Esophagus squamous epithelium (tissue), 5 donors: ENCODE data around the gene AVL9. TPM values are rescaled to one million over a fixed set of nuclear protein-coding genes. Genes with fewer than 3 reads are reported as not detected.
"Not testable (repeated sequence)": the region's sequence is repeated elsewhere in the genome, so short reads cannot be mapped to it uniquely, and the experiment has no call there.

ENCODE experiments used
- DNase-seq: peaks from one replicate; lab custom pipeline; 2025; lab: John Stamatoyannopoulos, UW
- H3K27ac ChIP-seq, 4 donors: fragments of 200-600 bp; sonication (generic); one replicate each; pipeline ENCODE4 v1.5.1; 2016 to 2019; ENCODE audit warnings: mild to moderate bottlenecking in 1 of 4
- H3K27me3 ChIP-seq, 4 donors: fragments of 200-600 bp; sonication (generic); 1 replicate in 3 of 4; 2 replicates in 1 of 4; pipeline versions ENCODE4 v1.5.1 to v1.6.0; 2017 to 2021; ENCODE audit warnings: antibody characterized with exemption in 1 of 4
- H3K36me3 ChIP-seq, 3 donors: fragments of 200-600 bp; sonication (generic); one replicate each; pipeline ENCODE4 v1.5.1; 2016 to 2019
- H3K4me1 ChIP-seq, 3 donors: fragments of 200-600 bp; sonication (generic); one replicate each; pipeline ENCODE4 v1.5.1; 2017 to 2019
- H3K4me3 ChIP-seq, 4 donors: fragments of 200-600 bp; sonication (generic); 1 replicate in 3 of 4; 2 replicates in 1 of 4; pipeline ENCODE4 v1.5.1; 2016 to 2019; ENCODE audit warnings: mild to moderate bottlenecking in 2 of 4, moderate library complexity in 1 of 4
- H3K9me3 ChIP-seq, 3 donors: fragments of 200-600 bp; sonication (generic); one replicate each; pipeline ENCODE4 v1.5.1; 2016 to 2019
- POLR2A ChIP-seq, 4 donors: fragments of 450-650 bp; IDR thresholded peaks; one replicate each; pipeline ENCODE4 v1.6.1; 2017; ENCODE audit warnings: antibody characterized with exemption in 4 of 4, mild to moderate bottlenecking in 4 of 4, moderate library complexity in 3 of 4
- WGBS, 2 donors: methylation state at CpG; one replicate each; pipeline ENCODE4 v1.1.5; 2018; 5-methylcytosine and 5-hydroxymethylcytosine counted together
- intact Hi-C: fragments of 100-400 bp; cut with DNase I; formaldehyde crosslinking; loops from one replicate; pipeline ENCODE4 v1.15.0; 2022
- total RNA-seq, 4 donors: library from RNA; depleted of rRNA; stranded (reverse); fragments of >200 nt; gene quantifications; one replicate each; pipeline ENCODE4 v1.1.0, GENCODE V29; 2016
- TF ChIP-seq, protein P1 (sequence below), 6 experiments: fragments of 450-650 bp in 4 of 6; fragments of 200-600 bp in 2 of 6; sonication (generic) in 2 of 6; IDR thresholded peaks; one replicate each; pipeline ENCODE4 v1.5.1; 2016 to 2019; ENCODE audit warnings: antibody characterized with exemption in 6 of 6, mild to moderate bottlenecking in 4 of 6, moderate library complexity in 4 of 6
- donor health status: DM: yes; HTN: yes; CAD: no.

AVL9 gene
- total RNA-seq, 4 donors from 2014 or later, result 15.7 to 26.1 (median 21.6) TPM

DNA sequence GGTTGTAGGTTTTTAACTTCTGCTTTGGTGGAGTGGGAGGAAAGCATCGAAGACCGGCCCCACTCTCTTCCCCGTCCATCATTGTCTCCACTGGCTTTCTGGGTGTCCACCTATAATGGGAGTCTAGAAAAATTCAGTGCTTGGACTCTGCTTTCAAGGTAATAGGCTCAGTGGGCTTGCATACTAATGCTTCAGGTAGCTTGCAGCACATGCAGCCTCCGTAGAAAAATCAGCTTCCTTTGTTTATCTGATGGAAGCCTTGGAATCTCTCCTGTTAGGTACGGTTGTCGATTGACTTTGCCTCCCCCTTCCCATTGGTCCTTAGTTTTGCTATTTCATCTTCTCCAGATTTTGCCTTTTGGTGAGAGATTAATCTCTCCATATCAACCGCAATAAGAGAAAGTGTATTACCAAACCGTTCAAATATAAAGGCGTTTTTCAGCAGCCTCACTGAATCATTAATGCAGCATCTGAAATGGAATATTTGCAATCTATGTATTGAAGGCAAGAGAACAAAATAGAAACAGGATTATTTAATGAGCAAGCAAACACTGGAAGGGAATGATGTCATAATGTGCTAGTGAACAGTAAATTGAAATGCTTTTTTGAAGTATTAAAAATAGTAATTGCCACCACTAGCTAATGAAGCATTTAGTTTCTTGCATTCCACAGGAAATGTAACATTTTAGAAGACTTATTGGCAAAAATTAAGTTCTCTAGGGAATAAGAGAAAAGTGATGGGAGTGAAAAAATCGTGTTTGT lies 944 bp downstream of the AVL9 start:
- no peak for TF ChIP-seq POLR2A (IDR thresholded peaks at IDR 0.05)
- TF ChIP-seq, protein P1, sequence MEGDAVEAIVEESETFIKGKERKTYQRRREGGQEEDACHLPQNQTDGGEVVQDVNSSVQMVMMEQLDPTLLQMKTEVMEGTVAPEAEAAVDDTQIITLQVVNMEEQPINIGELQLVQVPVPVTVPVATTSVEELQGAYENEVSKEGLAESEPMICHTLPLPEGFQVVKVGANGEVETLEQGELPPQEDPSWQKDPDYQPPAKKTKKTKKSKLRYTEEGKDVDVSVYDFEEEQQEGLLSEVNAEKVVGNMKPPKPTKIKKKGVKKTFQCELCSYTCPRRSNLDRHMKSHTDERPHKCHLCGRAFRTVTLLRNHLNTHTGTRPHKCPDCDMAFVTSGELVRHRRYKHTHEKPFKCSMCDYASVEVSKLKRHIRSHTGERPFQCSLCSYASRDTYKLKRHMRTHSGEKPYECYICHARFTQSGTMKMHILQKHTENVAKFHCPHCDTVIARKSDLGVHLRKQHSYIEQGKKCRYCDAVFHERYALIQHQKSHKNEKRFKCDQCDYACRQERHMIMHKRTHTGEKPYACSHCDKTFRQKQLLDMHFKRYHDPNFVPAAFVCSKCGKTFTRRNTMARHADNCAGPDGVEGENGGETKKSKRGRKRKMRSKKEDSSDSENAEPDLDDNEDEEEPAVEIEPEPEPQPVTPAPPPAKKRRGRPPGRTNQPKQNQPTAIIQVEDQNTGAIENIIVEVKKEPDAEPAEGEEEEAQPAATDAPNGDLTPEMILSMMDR (IDR thresholded peaks at IDR 0.05), result no peak
- Histone ChIP-seq H3K4me3 (peak overlapping the region; percentile 96 to 100 (median 99)), H3K36me3 (peaks cover 0 to 11% (median 0%) of the 10 kb centered on the region in 3 donors), H3K9me3 (no peaks in the 10 kb centered on the region), H3K27me3 (no peaks in the 10 kb centered on the region), H3K27ac (peak overlapping the region; percentile 97 to 99 (median 98)), H3K4me1 (peaks cover 20 to 43% (median 22%) of the 10 kb centered on the region in 3 donors)
- intact Hi-C loops, result no loop called here
- DNase-seq, result no peak
- whole genome bisulfite sequencing, 2 donors, result 4 to 5% methylated on average over 10 of the region's 10 CpGs

DNA sequence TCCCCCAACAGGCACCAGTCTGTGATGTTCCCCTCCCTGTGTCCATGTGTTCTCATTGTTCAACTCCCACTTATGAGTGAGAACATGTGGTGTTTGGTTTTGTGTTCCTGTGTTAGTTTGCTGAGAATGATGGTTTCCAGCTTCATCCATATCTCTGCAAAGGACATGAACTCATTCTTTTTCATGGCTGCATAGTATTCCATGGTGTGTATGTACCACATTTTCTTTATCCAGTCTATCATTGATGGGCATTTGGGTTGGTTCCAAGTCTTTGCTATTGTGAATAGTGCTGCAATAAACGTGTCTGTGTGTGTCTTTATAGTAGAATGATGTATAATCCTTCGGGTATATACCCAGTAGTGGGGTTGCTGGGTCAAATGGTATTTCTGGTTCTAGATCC lies 4.5 kb downstream of the AVL9 start:
- H3K4me3 ChIP-seq, H3K27ac ChIP-seq, H3K27me3 ChIP-seq, intact Hi-C loops, H3K9me3 ChIP-seq, DNase-seq: not testable (repeated sequence)
- peaks cover 23 to 52% (median 31%) of the 10 kb centered on the region in 3 donors for H3K4me1 ChIP-seq
- peaks cover 0 to 11% (median 0%) of the 10 kb centered on the region in 3 donors for H3K36me3 ChIP-seq
- WGBS, 2 donors, result 84 to 86% methylated on average over 2 of the region's 2 CpGs

DNA sequence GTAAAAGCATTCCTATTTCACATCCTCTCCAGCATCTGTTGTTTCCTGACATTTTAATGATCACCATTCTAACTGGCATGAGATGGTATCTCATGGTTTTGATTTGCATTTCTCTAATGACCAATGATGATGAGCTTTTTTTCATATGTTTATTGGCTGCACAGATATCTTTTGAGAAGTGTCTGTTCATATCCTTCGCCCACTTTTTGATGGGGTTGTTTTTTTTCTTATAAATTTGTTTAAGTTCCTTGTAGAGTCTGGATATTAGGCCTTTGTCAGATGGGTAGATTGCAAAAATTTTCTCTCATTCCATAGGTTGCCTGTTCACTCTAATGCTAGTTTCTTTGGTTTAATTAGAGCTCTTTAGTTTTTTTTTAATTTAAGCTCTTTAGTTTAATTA lies 4.9 kb downstream of the AVL9 start:
- H3K9me3 ChIP-seq, intact Hi-C loops, H3K27me3 ChIP-seq, DNase-seq, H3K4me3 ChIP-seq, H3K27ac ChIP-seq: not testable (repeated sequence)
- Histone ChIP-seq H3K36me3 (peaks cover 0 to 11% (median 0%) of the 10 kb centered on the region in 3 donors), H3K4me1 (peaks cover 23 to 51% (median 31%) of the 10 kb centered on the region in 3 donors)
- 92 to 100% methylated on average over 1 of the region's 1 CpG for WGBS, 2 donors

DNA sequence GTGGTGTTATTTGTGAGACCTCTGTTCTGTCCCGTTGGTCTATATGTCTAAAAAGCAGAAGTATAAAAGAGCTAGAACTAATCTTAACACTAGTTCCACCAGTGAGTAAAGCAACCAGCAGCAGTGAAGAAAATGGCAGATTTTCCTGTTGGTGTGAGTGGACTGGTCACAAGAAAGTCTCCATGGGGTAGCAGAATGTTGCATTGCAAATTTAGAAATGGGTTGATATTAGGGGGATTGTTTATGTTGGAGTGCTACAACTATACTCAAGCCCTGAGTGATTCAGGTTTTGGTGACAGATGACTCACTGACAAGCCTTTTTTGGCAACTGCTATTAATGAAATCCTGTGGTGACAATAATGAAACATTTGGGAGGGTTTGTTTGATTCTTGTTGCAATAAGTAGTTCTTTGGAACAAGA lies 5.6 kb downstream of the AVL9 start:
- Histone ChIP-seq H3K27ac (peak overlapping the region in 3 of 4 donors; percentile 34 to 51 (median 45)), H3K4me1 (peaks cover 23 to 52% (median 31%) of the 10 kb centered on the region in 3 donors), H3K27me3 (no peaks in the 10 kb centered on the region), H3K9me3 (no peaks in the 10 kb centered on the region), H3K36me3 (peaks cover 0 to 11% (median 0%) of the 10 kb centered on the region in 3 donors), H3K4me3 (no peak overlapping the region)
- WGBS, 2 donors, result 18 to 19% methylated on average over 1 of the region's 1 CpG
- no peak for DNase-seq
- intact Hi-C loops, result no loop called here
- TF ChIP-seq, protein P1 (IDR thresholded peaks at IDR 0.05), result no peak
- no peak for TF ChIP-seq POLR2A (IDR thresholded peaks at IDR 0.05)

DNA sequence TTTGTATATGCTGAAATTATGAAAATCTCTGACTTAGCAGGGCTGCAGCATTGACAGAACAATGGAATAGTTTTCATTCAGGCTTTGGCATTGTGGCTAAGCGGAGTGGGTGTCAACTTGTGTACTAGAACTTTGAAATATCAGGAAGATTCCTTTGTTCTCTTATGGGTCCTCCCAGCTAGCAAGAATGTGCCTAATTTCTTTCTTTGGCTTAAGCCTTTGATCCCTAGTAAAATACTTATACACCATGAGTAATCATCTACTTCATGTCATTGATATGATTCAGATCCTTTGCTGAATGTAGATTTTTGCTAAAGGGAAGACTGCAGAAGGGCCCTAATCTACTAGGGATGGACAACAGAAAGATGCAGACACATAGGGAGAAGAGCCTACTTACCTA lies 6.2 kb downstream of the AVL9 start:
- DNase-seq, result no peak
- intact Hi-C loops, result no loop called here
- H3K9me3 ChIP-seq, result no peaks in the 10 kb centered on the region
- H3K27me3 ChIP-seq, result no peaks in the 10 kb centered on the region
- TF ChIP-seq, protein P1 (IDR thresholded peaks at IDR 0.05), result no peak
- no peak for TF ChIP-seq POLR2A (IDR thresholded peaks at IDR 0.05)
- peaks cover 20 to 52% (median 28%) of the 10 kb centered on the region in 3 donors for H3K4me1 ChIP-seq
- 27 to 32% methylated on average over 1 of the region's 1 CpG for WGBS, 2 donors
- no peak overlapping the region for H3K4me3 ChIP-seq
- H3K27ac ChIP-seq, result peak overlapping the region in 3 of 4 donors; percentile 45 to 51 (median 49)
- peaks cover 0 to 11% (median 0%) of the 10 kb centered on the region in 3 donors for H3K36me3 ChIP-seq

DNA sequence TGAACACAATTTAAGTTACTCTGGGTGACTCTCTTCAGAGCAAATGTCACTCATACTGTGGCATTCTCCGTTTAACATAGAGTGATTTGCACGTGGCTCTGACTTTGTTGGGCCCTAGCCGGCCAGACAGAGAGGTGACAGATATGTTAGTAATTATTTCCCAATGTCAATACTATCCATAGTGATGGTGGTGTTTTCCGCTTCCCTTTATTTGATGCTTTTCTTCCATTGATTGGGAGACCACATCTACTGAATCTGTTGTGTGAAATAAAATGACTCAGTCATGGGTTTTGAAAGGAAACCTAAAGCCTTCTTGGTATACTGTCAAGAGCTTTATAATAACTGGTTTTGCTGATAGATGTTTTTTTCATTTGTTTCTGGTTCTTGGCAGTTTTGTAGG lies 7.4 kb downstream of the AVL9 start:
- intact Hi-C loops, result no loop called here

More for the DNA sequence above, 7.4 kb downstream of the AVL9 start:
- no peak overlapping the region for H3K27ac ChIP-seq
- TF ChIP-seq POLR2A (IDR thresholded peaks at IDR 0.05), result no peak
- TF ChIP-seq, protein P1 (IDR thresholded peaks at IDR 0.05), result no peak
- DNase-seq, result no peak
- no peak overlapping the region for H3K4me3 ChIP-seq
- peaks cover 12 to 50% (median 23%) of the 10 kb centered on the region in 3 donors for H3K4me1 ChIP-seq
- 46 to 60% methylated on average over 4 of the region's 4 CpGs for WGBS, 2 donors
- peaks cover 0 to 15% (median 0%) of the 10 kb centered on the region in 3 donors for H3K36me3 ChIP-seq
- no peaks in the 10 kb centered on the region for H3K27me3 ChIP-seq
- no peaks in the 10 kb centered on the region for H3K9me3 ChIP-seq
